ENCODE results near the gene RBM17.
"Not testable (repeated sequence)": the region's sequence is repeated elsewhere in the genome, so short reads cannot be mapped to it uniquely, and the experiment has no call there.

Gene RBM17

GRCh38 chr10:6151087-6151977, 62.5 kb downstream of the RBM17 start:
- peak in 49 of 56 donors; percentile 14 to 79 (median 54) for DNase-seq

- DNase-seq = no peak
Observed at GRCh38 chr10:6153845-6154244, 65.0 kb downstream of the RBM17 start.

GRCh38 chr10:6154566-6154965, 65.7 kb downstream of the RBM17 start:
- DNase-seq = peak in 5 of 56 donors; percentile 6 to 29 (median 21)

- no peak for DNase-seq
Observed at GRCh38 chr10:6158276-6158675, 69.4 kb downstream of the RBM17 start.

- peak in 14 of 56 donors; percentile 9 to 51 (median 22) for DNase-seq
Observed at GRCh38 chr10:6161921-6162320, 73.1 kb downstream of the RBM17 start.

- DNase-seq = no peak
Observed at GRCh38 chr10:6162589-6163356, 73.9 kb downstream of the RBM17 start.

GRCh38 chr10:6163364-6164270, 74.8 kb downstream of the RBM17 start:
- peak in 55 of 56 donors; percentile 24 to 92 (median 79) for DNase-seq

DNA sequence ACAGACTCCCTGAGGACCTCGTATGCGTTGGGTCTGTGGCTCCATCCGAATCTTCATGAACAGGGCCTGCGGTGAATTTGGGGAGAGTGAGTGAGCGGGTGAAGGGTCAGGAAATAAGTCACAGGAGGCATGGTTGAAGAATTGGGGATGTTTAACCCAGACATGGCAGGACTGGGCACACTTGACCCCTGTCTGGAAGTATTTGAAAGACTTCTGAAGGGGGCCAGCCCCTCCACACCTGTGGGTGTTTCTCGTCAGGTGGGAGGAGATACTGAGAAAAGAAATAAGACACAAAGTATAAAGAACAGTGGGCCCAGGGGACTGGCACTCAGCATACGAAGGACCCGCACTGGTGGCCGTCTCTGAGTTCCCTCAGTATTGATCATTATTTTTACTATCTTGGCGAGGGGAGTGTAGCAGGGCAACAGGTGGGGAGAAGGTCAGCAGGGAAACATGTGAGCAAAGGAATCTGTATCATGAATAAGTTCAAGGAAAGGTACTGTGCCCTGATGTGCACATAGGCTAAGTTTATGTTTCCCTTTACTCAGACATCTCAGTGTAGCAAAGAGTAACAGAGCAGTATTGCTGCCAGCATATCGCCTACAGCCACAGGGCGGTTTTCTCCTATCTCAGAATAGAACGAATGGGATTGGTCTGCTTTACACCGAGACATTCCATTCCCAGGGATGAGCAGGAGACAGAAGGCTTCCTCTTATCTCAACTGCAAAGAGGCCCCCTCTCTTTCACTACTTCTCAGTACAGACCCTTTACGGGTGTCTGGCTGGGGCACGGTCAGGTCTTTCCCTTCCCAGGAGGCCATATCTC, 75.6 kb downstream of the RBM17 start:
- no peak for DNase-seq

GRCh38 chr10:6165221-6165725, 76.4 kb downstream of the RBM17 start:
- no peak for DNase-seq

DNA sequence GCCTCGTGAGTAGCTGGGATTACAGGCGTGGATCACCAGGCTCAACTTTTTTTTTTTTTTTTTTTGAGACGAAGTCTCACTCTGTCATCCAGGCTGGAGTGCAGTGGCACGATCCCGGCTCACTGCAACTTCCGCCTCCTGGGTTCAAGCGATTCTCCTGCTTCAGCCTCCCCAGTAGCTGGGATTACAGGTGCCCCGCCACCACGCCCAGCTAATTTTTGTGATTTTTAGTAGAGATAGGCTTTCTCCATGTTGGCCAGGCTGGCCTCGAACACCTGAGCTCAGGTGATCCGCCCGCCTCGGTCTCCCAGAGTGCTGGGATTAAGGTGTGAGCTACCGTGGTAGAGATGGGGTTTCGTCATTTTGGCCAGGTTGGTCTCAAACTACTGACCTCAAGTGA, 77.1 kb downstream of the RBM17 start:
- DNase-seq = not testable (repeated sequence)
